Fibroblast of mammary gland (primary cell): ENCODE measurements around the gene PFDN4.

Experiments
- DNase-seq: peaks from one replicate; pipeline ENCODE4 v3.0.0-alpha.2; 2010; ENCODE audit warnings: low read depth
- H3K4me3 ChIP-seq: 2 replicates; pipeline ENCODE4 v1.5.1; 2011; ENCODE audit warnings: low read depth, mild to moderate bottlenecking, low read length, moderate library complexity; ENCODE audit not compliant: control insufficient read depth
- CTCF ChIP-seq: conservative IDR thresholded peaks from 2 replicates; pipeline ENCODE4 v1.5.1; 2011; ENCODE audit warnings: low read depth, low read length, inconsistent platforms; ENCODE audit not compliant: control insufficient read depth, insufficient read depth

Gene PFDN4

DNA sequence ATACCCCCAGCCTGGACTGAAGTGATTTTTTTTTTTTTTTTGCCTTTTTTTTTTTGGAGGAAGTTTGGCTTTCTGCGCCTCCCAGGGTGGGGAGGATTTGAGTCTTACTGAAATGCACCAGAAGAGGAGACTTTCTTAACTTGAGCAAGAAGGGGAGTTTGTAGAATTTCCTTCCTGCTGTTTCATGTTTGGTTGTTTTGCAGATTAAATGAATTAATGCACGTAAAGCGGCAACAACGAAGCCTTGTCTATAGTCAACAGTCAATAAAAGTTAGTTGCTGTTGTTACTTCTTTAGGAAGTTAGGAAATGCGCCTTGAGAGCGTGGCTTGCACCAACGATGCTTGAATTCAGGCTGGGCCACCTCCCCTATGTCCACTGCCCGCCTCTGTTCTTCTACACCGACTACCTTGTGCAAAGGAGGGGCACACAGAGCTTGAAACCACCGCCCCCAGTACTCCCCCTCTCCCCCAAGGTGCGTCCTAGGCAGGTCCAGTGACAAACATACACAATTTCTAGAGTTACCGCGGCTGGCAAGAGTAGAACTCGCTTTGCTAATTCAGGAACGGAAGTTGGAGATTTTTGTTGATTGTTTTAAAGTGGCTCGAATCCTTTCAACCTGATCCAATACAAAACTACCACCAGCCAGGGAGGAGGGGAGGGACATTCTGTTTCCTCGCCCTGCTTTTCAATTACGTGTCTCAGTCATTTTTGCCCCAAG lies 33.3 kb upstream of the PFDN4 start:
- no peak for DNase-seq
- no peak overlapping the region for H3K4me3 ChIP-seq
- no peak for TF ChIP-seq CTCF

DNA sequence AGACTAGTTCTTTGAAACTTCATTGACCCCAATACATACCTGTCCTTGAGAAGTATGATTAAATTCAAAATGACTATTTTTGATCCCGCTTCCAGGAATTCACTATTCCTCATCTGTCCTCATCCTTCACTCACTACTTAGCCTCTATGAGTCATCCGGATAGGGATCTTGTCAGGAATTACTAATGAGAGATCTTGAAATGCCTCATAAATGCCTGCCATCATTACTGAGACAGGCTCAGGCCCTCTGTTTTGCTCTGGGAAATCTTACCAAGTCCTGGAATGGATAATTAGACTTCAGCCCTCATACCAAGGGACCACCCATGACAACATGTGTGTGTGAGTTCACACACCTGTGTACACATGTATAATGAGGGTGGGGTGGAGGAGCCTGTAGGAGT lies 31.3 kb upstream of the PFDN4 start:
- no peak overlapping the region for H3K4me3 ChIP-seq
- no peak for TF ChIP-seq CTCF
- peak; percentile 48 for DNase-seq

DNA sequence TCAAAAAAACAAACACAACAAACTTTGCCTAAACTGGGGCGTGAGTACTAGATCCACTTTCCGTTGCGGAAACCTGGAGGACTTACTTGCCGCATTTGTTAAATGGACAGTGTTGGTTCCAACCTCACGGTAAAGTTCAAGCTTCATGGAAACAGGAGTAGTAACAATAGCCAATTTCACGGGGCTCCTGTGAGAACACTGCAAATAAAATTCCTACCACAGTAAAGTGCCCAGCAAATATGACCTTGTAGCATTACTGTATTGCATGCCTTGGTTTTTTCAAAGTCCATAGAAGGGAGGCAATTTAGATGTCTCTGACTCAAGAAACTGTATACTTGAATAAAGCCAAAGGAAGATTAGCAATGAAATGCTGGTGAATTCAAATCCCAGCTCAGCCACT lies 30.5 kb upstream of the PFDN4 start:
- no peak for TF ChIP-seq CTCF
- no peak for DNase-seq
- H3K4me3 ChIP-seq, result no peak overlapping the region

GRCh38 chr20:54178256-54178655 lies 29.6 kb upstream of the PFDN4 start:
- no peak for TF ChIP-seq CTCF
- H3K4me3 ChIP-seq, result no peak overlapping the region
- no peak for DNase-seq

GRCh38 chr20:54179946-54180345 lies 27.9 kb upstream of the PFDN4 start:
- DNase-seq, result no peak

DNA sequence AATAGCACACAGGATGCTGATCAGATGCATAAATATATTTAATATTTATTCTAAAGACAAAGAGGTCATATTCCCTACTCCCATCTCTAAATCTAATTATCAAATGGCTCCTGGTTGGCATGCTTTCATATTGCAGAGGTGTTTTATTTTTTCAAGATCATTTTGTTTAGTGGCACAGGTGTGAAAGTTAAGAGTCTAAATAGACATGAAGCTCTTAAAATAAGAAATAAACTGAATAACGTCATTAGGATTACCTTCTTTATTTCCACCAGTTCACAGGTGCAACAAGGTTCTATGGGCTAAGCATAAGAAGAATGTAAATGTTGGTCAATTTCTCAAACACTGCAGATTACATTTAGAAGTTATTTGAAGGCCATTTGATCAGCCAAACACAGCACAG lies 27.0 kb upstream of the PFDN4 start:
- no peak for DNase-seq
- TF ChIP-seq CTCF, result no peak
- H3K4me3 ChIP-seq, result no peak overlapping the region

More at GRCh38 chr20:54179946-54180345, 27.9 kb upstream of the PFDN4 start:
- TF ChIP-seq CTCF, result no peak
- no peak overlapping the region for H3K4me3 ChIP-seq

GRCh38 chr20:54184071-54184470 lies 23.8 kb upstream of the PFDN4 start:
- DNase-seq, result no peak
- TF ChIP-seq CTCF, result no peak
- H3K4me3 ChIP-seq, result no peak overlapping the region
